ENCODE results near the gene POU2AF1.

Gene POU2AF1

DNA sequence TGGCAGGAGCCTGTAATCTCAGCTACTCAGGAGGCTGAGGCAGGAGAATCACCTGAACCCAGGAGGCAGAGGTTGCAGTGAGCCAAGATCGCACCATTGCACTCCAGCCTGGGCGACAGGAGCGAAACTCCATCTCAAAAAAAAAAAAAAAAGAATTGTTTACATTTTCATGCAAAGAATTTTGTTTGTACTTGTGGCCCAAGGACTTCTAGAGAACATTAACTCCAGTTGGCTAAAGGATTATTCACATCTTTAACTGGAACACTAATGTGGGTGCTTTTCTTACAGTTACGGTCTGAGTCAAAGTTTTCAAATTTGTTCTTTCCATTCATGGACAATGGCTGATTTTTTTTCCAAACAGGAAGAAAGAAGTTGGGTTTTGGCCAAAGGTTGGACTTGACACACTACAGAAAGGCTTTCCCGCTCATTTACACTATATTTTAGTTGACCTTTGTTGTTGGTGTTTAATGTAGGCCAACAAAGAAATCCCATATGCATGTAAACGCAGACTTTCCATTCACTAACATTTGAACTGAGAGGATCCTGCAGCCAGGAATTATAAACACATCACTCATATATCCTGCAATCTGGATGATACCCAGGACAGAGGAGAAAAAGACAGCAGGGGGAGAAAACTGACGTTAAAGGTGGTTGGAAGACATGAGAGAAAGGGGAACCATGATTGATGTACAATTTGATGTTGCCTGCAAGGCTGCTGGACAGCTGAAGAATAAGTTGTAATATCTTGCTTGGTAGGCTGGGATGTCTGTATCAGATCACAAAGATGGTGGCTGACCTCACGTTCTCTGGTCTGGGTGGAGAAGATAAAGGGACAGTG, 13.1 kb downstream of the POU2AF1 start:
- intact Hi-C loops (cut with DNase I), result no loop called here
- no peak for DNase-seq

DNA sequence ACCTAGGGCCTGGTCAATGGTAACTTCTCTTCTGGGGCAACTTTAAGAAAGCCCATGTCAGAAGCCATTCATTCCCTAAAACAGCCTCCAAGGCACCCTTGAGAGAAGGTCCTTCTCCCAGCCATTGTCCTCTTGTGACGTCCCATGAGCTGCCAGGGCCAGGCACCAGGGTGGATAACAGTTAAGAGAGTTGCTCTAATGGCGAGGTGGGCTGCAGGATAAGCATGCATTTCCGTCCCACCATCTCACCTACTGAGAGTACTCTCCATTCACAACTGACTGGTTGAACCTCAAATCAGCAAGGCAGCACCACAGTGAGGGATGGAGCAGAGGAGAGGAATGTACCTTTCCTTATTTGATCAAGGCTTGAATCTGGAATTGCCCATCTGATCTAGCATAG, 14.6 kb downstream of the POU2AF1 start:
- DNase-seq, result no peak
- intact Hi-C loops (cut with DNase I), result no loop called here

GRCh38 chr11:111363985-111364384, 15.1 kb downstream of the POU2AF1 start:
- intact Hi-C loops (cut with DNase I), result no loop called here
- DNase-seq, result no peak

DNA sequence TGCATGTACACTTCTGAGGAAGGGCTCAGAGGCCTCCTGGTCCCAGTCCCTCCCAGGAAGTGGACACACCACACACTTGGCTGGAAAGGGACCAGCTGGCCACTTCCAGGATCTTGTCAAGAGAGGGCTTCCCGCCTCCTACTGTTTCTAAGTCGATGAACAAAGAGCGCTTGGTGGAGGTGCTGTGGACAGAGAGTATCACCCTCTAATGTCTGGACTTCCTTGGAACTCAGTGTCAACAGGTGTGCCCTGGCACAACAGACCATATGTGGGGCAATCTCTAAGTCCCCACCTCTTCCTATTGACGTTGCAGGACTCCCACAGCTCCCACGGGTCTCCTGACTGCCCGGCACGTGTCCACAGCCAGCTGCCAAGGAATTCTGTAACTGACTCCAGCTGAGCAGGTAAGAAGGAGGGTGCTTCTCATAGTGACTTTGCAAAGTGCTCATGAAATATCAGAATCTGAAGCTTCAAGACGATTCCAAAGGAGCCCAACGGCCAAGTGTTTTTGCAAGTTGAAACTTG, 16.1 kb downstream of the POU2AF1 start:
- no peak for DNase-seq
- intact Hi-C loops (cut with DNase I), result no loop called here

- DNase-seq, result no peak
- intact Hi-C loops (cut with DNase I), result no loop called here
Measured at GRCh38 chr11:111361874-111362273, 17.2 kb downstream of the POU2AF1 start.

- intact Hi-C loops (cut with DNase I), result no loop called here
- no peak for DNase-seq
Measured at GRCh38 chr11:111361052-111361801, 17.8 kb downstream of the POU2AF1 start.

GRCh38 chr11:111360150-111361043, 18.7 kb downstream of the POU2AF1 start:
- intact Hi-C loops (cut with DNase I), result no loop called here
- no peak for DNase-seq

- intact Hi-C loops (cut with DNase I), result no loop called here
- no peak for DNase-seq
Measured at GRCh38 chr11:111359223-111360149, 19.6 kb downstream of the POU2AF1 start.

DNA sequence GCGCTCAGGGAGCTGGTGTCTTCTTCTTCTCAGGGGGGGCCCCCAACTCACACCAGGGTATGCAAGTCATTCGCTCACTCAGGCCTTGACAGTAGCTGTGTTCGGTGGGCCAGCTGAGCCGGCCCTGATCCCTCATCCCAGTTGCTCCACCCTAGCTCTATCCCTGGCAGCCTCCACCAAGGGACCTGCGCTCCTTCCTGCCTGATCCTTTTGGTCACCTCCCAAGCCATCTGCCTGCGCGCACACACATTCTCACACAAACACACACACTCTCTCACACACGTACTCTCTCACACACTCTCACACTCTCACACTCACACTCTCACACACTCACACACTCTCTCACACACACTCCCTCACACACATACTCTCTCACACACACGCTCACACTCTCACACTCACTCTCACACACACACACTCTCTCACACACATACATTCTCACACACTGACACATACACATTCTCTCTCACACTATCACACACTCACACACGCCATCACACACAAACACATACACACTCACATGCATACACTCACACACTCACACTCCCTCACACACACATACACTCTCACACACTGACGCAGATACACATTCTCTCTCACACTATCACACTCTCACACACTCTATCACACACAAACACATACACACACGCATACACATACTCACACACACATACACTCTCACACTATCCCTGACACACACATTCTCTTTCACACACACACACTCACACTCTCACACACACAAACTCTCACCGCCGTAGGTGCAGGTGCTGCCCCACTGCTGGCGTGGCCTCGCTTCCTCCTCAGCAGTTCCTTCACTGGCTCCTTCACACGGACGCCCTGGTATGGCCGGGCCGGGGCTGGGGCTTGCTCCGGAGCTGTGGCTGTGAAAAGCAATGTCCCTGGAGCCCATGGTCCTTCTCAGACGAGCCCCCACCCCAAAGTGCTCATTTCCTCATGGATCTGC, 20.8 kb downstream of the POU2AF1 start:
- no peak for DNase-seq
- intact Hi-C loops (cut with DNase I), result no loop called here

DNA sequence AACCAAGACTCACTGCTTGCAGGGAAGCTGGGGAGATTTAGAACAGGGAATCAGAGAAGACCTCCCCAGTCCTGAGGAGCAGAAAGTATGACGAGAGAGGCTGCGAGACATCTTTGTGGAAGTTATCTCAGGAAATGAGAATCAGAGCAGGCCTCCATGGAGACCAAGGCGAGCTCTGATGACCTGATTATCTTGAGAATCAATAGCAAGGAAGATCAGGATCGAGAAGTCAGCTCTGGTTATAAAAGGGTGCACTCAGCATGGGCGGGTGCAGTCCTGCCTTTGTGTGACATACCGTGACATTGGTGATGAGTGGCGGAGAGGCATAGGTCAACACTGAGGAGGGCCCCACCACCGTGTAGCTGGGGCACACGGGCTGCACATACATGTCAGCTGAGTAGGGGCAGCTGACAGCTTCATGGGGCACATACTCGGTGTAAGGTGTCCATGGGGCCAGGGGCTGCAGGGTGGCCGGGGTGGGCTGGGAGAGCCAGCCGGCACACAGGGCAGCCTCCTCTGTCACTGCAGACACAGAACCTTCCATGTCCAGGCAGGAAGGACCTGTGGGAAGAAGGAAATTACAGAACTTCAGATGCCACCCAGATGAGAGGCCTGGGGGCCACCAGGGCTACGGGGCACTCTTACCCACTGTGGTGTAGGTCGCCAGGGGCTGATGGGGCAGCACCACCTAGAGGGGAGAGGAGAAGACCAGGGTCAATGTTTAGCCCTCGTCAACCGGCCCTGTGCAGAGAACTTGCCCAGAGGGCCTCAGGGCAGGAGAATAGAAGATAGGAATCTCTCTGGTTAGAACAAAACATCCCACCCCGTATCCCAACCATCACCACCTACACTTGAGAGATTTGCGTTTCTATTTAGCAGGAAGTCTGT, 21.7 kb downstream of the POU2AF1 start:
- intact Hi-C loops (cut with DNase I), result no loop called here
- peak in 1 of 42 donors; percentile 28 for DNase-seq

GRCh38 chr11:111356660-111357048, 22.4 kb downstream of the POU2AF1 start:
- intact Hi-C loops (cut with DNase I), result no loop called here
- no peak for DNase-seq

DNA sequence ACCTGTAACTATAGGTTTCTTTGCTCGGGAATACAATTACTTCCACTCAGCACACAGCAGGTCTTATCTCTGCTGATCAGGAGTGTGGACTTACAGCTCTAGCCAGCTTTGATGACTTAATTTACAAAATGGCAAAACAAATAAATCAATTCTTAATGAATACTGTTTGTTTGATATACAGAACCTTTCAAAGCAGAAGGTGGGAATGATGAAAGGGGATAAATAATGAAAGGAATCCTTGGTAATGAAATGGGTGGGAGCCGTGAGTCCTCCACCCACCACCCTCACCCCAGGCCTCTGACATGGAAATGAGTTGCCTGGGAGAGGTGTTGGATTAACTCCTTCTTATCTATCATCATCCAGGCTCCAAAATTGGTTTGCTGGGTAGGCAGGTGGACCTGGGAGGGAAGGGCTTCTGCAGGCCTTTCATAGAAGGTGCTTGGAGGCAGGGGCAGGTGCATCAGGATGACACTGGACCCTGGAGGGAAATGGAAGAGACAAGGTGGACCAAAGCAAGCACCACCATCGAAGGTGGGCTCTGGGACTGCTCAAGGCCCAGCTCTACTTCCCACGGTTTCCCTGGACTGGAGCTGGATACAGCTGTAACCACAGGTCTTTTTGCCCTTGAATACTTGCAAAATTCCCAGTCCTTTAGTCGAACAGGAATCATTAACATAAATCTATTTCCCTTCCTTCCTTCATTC, 23.0 kb downstream of the POU2AF1 start:
- peak in 1 of 42 donors; percentile 23 for DNase-seq
- intact Hi-C loops (cut with DNase I), result no loop called here

DNA sequence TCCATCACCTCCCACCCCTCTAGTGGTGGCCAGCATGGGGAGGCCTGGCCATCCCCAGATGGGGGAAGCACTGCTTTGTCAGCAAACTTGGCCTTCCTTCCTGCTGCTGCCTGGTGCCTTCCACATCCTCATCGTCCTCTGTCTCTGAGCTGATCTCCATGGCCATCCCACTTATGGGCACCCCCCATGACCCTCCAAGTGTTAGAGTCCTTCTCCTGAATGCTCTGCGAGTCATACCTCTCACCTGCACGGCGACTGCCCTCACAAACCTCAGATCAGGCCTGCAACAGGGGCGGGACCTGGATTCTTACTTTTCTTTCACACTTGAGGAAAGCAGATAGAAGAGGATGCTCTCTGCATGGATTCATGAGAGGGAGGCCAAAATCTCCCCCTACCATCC, 24.0 kb downstream of the POU2AF1 start:
- DNase-seq, result no peak
- intact Hi-C loops (cut with DNase I), result no loop called here

DNA sequence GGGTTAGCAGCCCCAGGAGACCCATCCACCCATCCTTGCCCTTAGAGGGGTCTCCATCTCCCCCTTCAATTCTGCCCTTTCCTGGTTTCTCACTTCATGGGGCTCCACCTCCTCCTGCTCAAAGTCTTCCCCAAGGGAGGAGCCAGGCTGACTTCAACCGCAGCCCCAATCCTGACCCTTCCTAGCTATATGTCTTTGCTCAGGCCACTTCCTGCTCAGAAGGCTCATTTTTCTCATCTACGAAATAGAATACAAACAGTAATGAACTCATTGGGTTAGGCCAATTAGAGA, 24.5 kb downstream of the POU2AF1 start:
- no peak for DNase-seq
- intact Hi-C loops (cut with DNase I), result no loop called here

GRCh38 chr11:111353776-111354600, 25.1 kb downstream of the POU2AF1 start:
- intact Hi-C loops (cut with DNase I), result no loop called here
- DNase-seq, result no peak
